ENCODE measurements around the gene BTBD2.
A peak's percentile ranks its signal among the peaks of the same experiment; 100 is the strongest.

Gene BTBD2

GRCh38 chr19:1942078-1942933, 73.2 kb downstream of the BTBD2 start:
- Histone ChIP-seq H3K27ac (ENCODE audit: low read depth, low read length) (peak overlapping the region; percentile 94), H3K4me1 (ENCODE audit: control insufficient read depth, insufficient read depth, low read length) (peaks cover 11% of the 10 kb centered on the region), H3K9ac (ENCODE audit: low read depth, low read length) (peak overlapping the region; percentile 83), H3K9me3 (ENCODE audit: control insufficient read depth, insufficient read depth, low read length) (no peaks in the 10 kb centered on the region), H3K36me3 (ENCODE audit: control insufficient read depth, insufficient read depth, low read length) (0 out of 2 replicates have a peak, but pooled peaks cover 3% of the 10 kb centered on the region), H3K4me3 (ENCODE audit: low read depth, low read length) (peak overlapping the region; percentile 99), H3K27me3 (ENCODE audit: control insufficient read depth, insufficient read depth, low read length) (no peaks in the 10 kb centered on the region)

GRCh38 chr19:1941146-1942077, 74.1 kb downstream of the BTBD2 start, which contains the start of gene CSNK1G2:
Gene CSNK1G2 (plus strand): TSS chr19:1941172. CDS start chr19:1969773, 28,601 bp downstream.
- H3K27me3 ChIP-seq (ENCODE audit: control insufficient read depth, insufficient read depth, low read length): no peaks in the 10 kb centered on the region
- H3K36me3 ChIP-seq (ENCODE audit: control insufficient read depth, insufficient read depth, low read length): no peaks in the 10 kb centered on the region
- H3K4me3 ChIP-seq (ENCODE audit: low read depth, low read length): peak within 1 kb of the TSS; percentile 99
- peaks cover 11% of the 10 kb centered on the region for H3K4me1 ChIP-seq (ENCODE audit: control insufficient read depth, insufficient read depth, low read length)
- no peaks in the 10 kb centered on the region for H3K9me3 ChIP-seq (ENCODE audit: control insufficient read depth, insufficient read depth, low read length)
- peak within 1 kb of the TSS; percentile 94 for H3K27ac ChIP-seq (ENCODE audit: low read depth, low read length)
- peak within 1 kb of the TSS; percentile 83 for H3K9ac ChIP-seq (ENCODE audit: low read depth, low read length)

GRCh38 chr19:1938071-1938470, 77.4 kb downstream of the BTBD2 start:
- H3K9ac ChIP-seq (ENCODE audit: low read depth, low read length): no peak overlapping the region
- no peaks in the 10 kb centered on the region for H3K9me3 ChIP-seq (ENCODE audit: control insufficient read depth, insufficient read depth, low read length)
- H3K27ac ChIP-seq (ENCODE audit: low read depth, low read length): no peak overlapping the region
- H3K27me3 ChIP-seq (ENCODE audit: control insufficient read depth, insufficient read depth, low read length): no peaks in the 10 kb centered on the region
- peaks cover 5% of the 10 kb centered on the region for H3K4me1 ChIP-seq (ENCODE audit: control insufficient read depth, insufficient read depth, low read length)
- no peaks in the 10 kb centered on the region for H3K36me3 ChIP-seq (ENCODE audit: control insufficient read depth, insufficient read depth, low read length)
- H3K4me3 ChIP-seq (ENCODE audit: low read depth, low read length): no peak overlapping the region

- no peaks in the 10 kb centered on the region for H3K36me3 ChIP-seq (ENCODE audit: control insufficient read depth, insufficient read depth, low read length)
- H3K9ac ChIP-seq (ENCODE audit: low read depth, low read length): no peak overlapping the region
- no peak overlapping the region for H3K4me3 ChIP-seq (ENCODE audit: low read depth, low read length)
- no peak overlapping the region for H3K27ac ChIP-seq (ENCODE audit: low read depth, low read length)
- H3K4me1 ChIP-seq (ENCODE audit: control insufficient read depth, insufficient read depth, low read length): no peaks in the 10 kb centered on the region
- H3K27me3 ChIP-seq (ENCODE audit: control insufficient read depth, insufficient read depth, low read length): no peaks in the 10 kb centered on the region
- H3K9me3 ChIP-seq (ENCODE audit: control insufficient read depth, insufficient read depth, low read length): no peaks in the 10 kb centered on the region
These were observed 78.5 kb downstream of the BTBD2 start for GRCh38 chr19:1936916-1937610.

GRCh38 chr19:1936430-1936829, 79.1 kb downstream of the BTBD2 start:
- H3K36me3 ChIP-seq (ENCODE audit: control insufficient read depth, insufficient read depth, low read length): no peaks in the 10 kb centered on the region
- no peaks in the 10 kb centered on the region for H3K4me1 ChIP-seq (ENCODE audit: control insufficient read depth, insufficient read depth, low read length)
- no peak overlapping the region for H3K9ac ChIP-seq (ENCODE audit: low read depth, low read length)
- no peak overlapping the region for H3K4me3 ChIP-seq (ENCODE audit: low read depth, low read length)
- no peak overlapping the region for H3K27ac ChIP-seq (ENCODE audit: low read depth, low read length)
- 0 out of 2 replicates have a peak, but pooled peaks cover 3% of the 10 kb centered on the region for H3K9me3 ChIP-seq (ENCODE audit: control insufficient read depth, insufficient read depth, low read length)
- H3K27me3 ChIP-seq (ENCODE audit: control insufficient read depth, insufficient read depth, low read length): no peaks in the 10 kb centered on the region

GRCh38 chr19:1935484-1936208, 79.9 kb downstream of the BTBD2 start:
- Histone ChIP-seq H3K27ac (ENCODE audit: low read depth, low read length) (no peak overlapping the region), H3K4me3 (ENCODE audit: low read depth, low read length) (no peak overlapping the region), H3K27me3 (ENCODE audit: control insufficient read depth, insufficient read depth, low read length) (no peaks in the 10 kb centered on the region)

More at GRCh38 chr19:1935484-1936208, 79.9 kb downstream of the BTBD2 start:
- H3K9ac ChIP-seq (ENCODE audit: low read depth, low read length): no peak overlapping the region
- H3K36me3 ChIP-seq (ENCODE audit: control insufficient read depth, insufficient read depth, low read length): no peaks in the 10 kb centered on the region
- no peaks in the 10 kb centered on the region for H3K4me1 ChIP-seq (ENCODE audit: control insufficient read depth, insufficient read depth, low read length)
- H3K9me3 ChIP-seq (ENCODE audit: control insufficient read depth, insufficient read depth, low read length): 0 out of 2 replicates have a peak, but pooled peaks cover 3% of the 10 kb centered on the region

Data from HUES48 (cell line).